ENCODE measurements around the gene DUSP1. TPM values are rescaled to one million over a fixed set of nuclear protein-coding genes. Genes with fewer than 3 reads are reported as not detected.
A peak's percentile ranks its signal among the peaks of the same experiment; 100 is the strongest.

Gene DUSP1, protein sequence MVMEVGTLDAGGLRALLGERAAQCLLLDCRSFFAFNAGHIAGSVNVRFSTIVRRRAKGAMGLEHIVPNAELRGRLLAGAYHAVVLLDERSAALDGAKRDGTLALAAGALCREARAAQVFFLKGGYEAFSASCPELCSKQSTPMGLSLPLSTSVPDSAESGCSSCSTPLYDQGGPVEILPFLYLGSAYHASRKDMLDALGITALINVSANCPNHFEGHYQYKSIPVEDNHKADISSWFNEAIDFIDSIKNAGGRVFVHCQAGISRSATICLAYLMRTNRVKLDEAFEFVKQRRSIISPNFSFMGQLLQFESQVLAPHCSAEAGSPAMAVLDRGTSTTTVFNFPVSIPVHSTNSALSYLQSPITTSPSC
- total RNA-seq (100 to 1,000 TPM in 3 of 4 donors, 10 to 100 TPM in 1; 89.0 to 287 (median 164) TPM), polyA plus RNA-seq (100 to 1,000 TPM in 2 of 3 donors, 10 to 100 TPM in 1; 81.8 to 258 (median 141) TPM)
- long read RNA-seq, donor 1, transcript DUSP1-201 (4 exons, 2,019 nt) = major isoform, 84 of 94 reads
- long read RNA-seq, donor 1, partial matches to known transcripts = 2 of 94 reads
- long read RNA-seq, donor 1, other reads (novel, unspliced or antisense) = 8 of 94 reads
- long read RNA-seq, donor 2, transcript DUSP1-201 (4 exons, 2,019 nt) = major isoform, 357 of 409 reads
- long read RNA-seq, donor 2, partial matches to known transcripts = 18 of 409 reads
- long read RNA-seq, donor 2, other reads (novel, unspliced or antisense) = 34 of 409 reads

DNA sequence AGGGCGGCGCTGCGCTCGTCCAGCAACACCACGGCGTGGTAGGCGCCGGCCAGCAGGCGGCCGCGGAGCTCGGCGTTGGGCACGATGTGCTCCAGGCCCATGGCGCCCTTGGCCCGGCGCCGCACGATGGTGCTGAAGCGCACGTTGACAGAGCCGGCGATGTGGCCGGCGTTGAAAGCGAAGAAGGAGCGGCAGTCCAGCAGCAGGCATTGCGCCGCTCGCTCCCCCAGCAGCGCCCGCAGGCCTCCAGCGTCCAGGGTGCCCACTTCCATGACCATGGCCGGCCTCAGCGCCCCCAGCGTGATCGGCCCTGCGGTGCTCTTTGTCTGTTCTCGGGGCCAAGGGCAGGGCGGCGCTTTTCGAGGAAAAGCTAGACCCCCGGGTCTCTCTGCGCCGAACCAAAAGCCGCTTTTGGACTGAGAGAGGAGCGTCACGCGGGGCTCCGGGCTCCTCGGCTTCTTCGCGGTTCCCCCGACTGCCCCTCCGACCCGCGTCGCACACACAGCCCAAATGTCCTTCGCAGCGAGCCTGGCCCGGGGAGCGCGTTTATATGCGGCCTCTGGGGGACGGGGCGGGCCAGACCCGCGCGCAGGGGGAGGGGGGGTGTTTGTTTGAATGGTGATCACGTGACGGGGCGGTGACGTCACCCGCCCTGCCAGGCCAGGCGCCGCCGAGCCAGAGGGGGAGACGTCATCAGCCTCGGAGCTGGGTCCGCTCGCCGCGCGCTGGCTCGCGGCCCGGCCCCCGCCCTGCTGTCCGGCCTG is at the start of gene DUSP1:
Gene DUSP1, minus strand, starts transcription at position 521 of the 764 bp plus-strand sequence. Its CDS starts 243 bp downstream, at position 278.
- 0 to 1% (median 0%) methylated on average over 47 to 89 of the region's 89 CpGs for WGBS, 3 donors
- Histone ChIP-seq H3K4me1 (peaks cover 46% of the 10 kb centered on the region), H3K9me3 (no peaks in the 10 kb centered on the region), H3K36me3 (ENCODE audit: insufficient read depth in 1 of 2, low read depth in 1 of 2) (peaks cover 14 to 27% of the 10 kb centered on the region in 2 donors), H3K27ac (peak within 1 kb of the TSS; percentile 98), H3K27me3 (ENCODE audit: insufficient read depth in 3 of 3, low read length in 2 of 3) (no peaks in the 10 kb centered on the region), H3K4me3 (peak within 1 kb of the TSS; percentile 79)
- peak; percentile 100 for DNase-seq
- intact Hi-C loops (cut with DNase I) = loop anchor here (2.0 to 5.0 kb wide), 3 partner anchors 96 to 132 kb away; no protein-coding TSS in a partner anchor
- peak; percentile 64 to 69 (median 66) for ATAC-seq
- peak; percentile 57 for TF ChIP-seq CTCF (IDR thresholded peaks at IDR 0.05)

- no peaks in the 10 kb centered on the region for H3K9me3 ChIP-seq
- no peak overlapping the region for H3K4me3 ChIP-seq
- 48 to 51% (median 50%) methylated on average over 16 of the region's 16 CpGs for WGBS, 3 donors
- intact Hi-C loops (cut with DNase I) = no loop called here
- H3K36me3 ChIP-seq (ENCODE audit: insufficient read depth in 1 of 2, low read depth in 1 of 2) = no peaks in the 10 kb centered on the region
- no peaks in the 10 kb centered on the region for H3K27me3 ChIP-seq (ENCODE audit: insufficient read depth in 3 of 3, low read length in 2 of 3)
- ATAC-seq (peak in 3 of 4 donors; percentile 43 to 60 (median 56)), DNase-seq (no peak)
- H3K4me1 ChIP-seq = peaks cover 5% of the 10 kb centered on the region
- TF ChIP-seq CTCF (IDR thresholded peaks at IDR 0.05) = no peak
- H3K27ac ChIP-seq = no peak overlapping the region
These were observed 49.2 kb upstream of the DUSP1 start for GRCh38 chr5:172820046-172820767.

DNA sequence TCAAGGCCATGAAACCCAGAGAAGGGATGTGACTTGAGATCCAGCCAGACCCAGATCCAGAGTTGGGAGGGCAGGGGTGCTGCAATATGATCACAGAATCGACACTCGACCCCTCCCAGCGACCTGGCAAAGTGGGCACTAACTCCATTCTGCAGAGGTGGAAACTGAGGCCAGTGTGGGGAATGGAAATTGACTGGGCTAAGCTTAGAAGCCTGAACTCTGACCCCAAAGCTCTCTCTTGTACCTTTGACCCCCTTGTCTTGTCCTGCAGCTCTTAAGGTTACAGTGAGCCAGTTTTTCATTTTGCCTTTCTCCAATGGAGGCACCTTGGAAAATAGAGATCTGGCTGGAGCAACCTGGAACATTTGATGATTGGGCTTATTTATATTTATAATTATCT is 48.6 kb upstream of the DUSP1 start:
- Histone ChIP-seq H3K4me1 (peaks cover 5% of the 10 kb centered on the region), H3K27me3 (ENCODE audit: insufficient read depth in 3 of 3, low read length in 2 of 3) (no peaks in the 10 kb centered on the region), H3K27ac (no peak overlapping the region), H3K36me3 (ENCODE audit: insufficient read depth in 1 of 2, low read depth in 1 of 2) (no peaks in the 10 kb centered on the region), H3K4me3 (no peak overlapping the region), H3K9me3 (no peaks in the 10 kb centered on the region)
- WGBS, 3 donors = 72 to 87% (median 86%) methylated on average over 3 of the region's 3 CpGs
- DNase-seq = no peak
- no peak for ATAC-seq
- intact Hi-C loops (cut with DNase I) = no loop called here
- TF ChIP-seq CTCF (IDR thresholded peaks at IDR 0.05) = no peak

GRCh38 chr5:172818081-172818480 is 47.1 kb upstream of the DUSP1 start:
- H3K4me1 ChIP-seq = peaks cover 5% of the 10 kb centered on the region
- H3K36me3 ChIP-seq (ENCODE audit: insufficient read depth in 1 of 2, low read depth in 1 of 2) = no peaks in the 10 kb centered on the region
- intact Hi-C loops (cut with DNase I) = no loop called here
- ATAC-seq (no peak), DNase-seq (no peak)
- no peaks in the 10 kb centered on the region for H3K27me3 ChIP-seq (ENCODE audit: insufficient read depth in 3 of 3, low read length in 2 of 3)
- no peak overlapping the region for H3K27ac ChIP-seq
- H3K9me3 ChIP-seq = no peaks in the 10 kb centered on the region
- no peak for TF ChIP-seq CTCF (IDR thresholded peaks at IDR 0.05)
- WGBS, 3 donors = 93 to 100% (median 95%) methylated on average over 3 of the region's 3 CpGs
- H3K4me3 ChIP-seq = no peak overlapping the region
